Measurements from ENCODE around the gene TAAR9.

GRCh38 chr6:132587424-132587823 is 49.3 kb downstream of the TAAR9 start:
- TF ChIP-seq, protein P1, sequence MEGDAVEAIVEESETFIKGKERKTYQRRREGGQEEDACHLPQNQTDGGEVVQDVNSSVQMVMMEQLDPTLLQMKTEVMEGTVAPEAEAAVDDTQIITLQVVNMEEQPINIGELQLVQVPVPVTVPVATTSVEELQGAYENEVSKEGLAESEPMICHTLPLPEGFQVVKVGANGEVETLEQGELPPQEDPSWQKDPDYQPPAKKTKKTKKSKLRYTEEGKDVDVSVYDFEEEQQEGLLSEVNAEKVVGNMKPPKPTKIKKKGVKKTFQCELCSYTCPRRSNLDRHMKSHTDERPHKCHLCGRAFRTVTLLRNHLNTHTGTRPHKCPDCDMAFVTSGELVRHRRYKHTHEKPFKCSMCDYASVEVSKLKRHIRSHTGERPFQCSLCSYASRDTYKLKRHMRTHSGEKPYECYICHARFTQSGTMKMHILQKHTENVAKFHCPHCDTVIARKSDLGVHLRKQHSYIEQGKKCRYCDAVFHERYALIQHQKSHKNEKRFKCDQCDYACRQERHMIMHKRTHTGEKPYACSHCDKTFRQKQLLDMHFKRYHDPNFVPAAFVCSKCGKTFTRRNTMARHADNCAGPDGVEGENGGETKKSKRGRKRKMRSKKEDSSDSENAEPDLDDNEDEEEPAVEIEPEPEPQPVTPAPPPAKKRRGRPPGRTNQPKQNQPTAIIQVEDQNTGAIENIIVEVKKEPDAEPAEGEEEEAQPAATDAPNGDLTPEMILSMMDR (IDR thresholded peaks at IDR 0.05) = no peak
- TF ChIP-seq POLR2A (IDR thresholded peaks at IDR 0.05) (no peak), EP300 (IDR thresholded peaks at IDR 0.05) (peak in 1 of 2 donors; percentile 24)
